Psoas muscle (tissue), 8 donors: ENCODE results near the gene PIK3R2. TPM values are rescaled to one million over a fixed set of nuclear protein-coding genes. Genes with fewer than 3 reads are reported as not detected.

ENCODE experiments used
- ATAC-seq, 4 donors: fragments of 200-7000 bp; cut with Tn5 transposase; one replicate each; pipeline ENCODE4 v1.9.1; 2020; ENCODE audit warnings: moderate library complexity in 3 of 4, mild to moderate bottlenecking in 2 of 4
- DNase-seq, 2 donors: peaks; one replicate each; pipeline ENCODE4 v3.0.0-alpha.2; 2020
- H3K27ac ChIP-seq: fragments of 200-600 bp; one replicate; pipeline ENCODE4 v1.8.0; 2022
- H3K27me3 ChIP-seq, 3 donors: fragments of 200-600 bp in 1 of 3; one replicate each; pipeline versions ENCODE4 v1.6.1 to v1.8.0; 2013 to 2022; ENCODE audit warnings: low read length in 2 of 3, mild to moderate bottlenecking in 2 of 3, moderate library complexity in 1 of 3; ENCODE audit not compliant: insufficient read depth in 3 of 3
- H3K36me3 ChIP-seq, 2 donors: fragments of 200-600 bp in 1 of 2; one replicate each; pipeline versions ENCODE4 v1.6.1 to v1.8.0; 2013 to 2022; ENCODE audit warnings: low read depth in 1 of 2, mild to moderate bottlenecking in 1 of 2, moderate library complexity in 1 of 2; ENCODE audit not compliant: insufficient read depth in 1 of 2
- H3K4me1 ChIP-seq: fragments of 200-600 bp; one replicate; pipeline ENCODE4 v1.8.0; 2022
- H3K4me3 ChIP-seq: fragments of 200-600 bp; one replicate; pipeline ENCODE4 v1.8.0; 2022; ENCODE audit warnings: mild to moderate bottlenecking
- H3K9me3 ChIP-seq: fragments of 200-600 bp; one replicate; pipeline ENCODE4 v1.8.0; 2022
- WGBS, 3 donors: extraction: QIAGEN DNeasy Blood & Tissue Kit; methylation state at CpG; one replicate each; pipeline versions ENCODE4 v1.1.6 to v1.1.7; 2013; 5-methylcytosine and 5-hydroxymethylcytosine counted together
- intact Hi-C, 2 donors: fragments of 100-400 bp; cut with DNase I; formaldehyde crosslinking; loops; one replicate each; pipeline versions ENCODE4 v1.11.0 to v1.14.2; 2022
- polyA plus RNA-seq, 3 donors: library from polyadenylated mRNA; stranded (reverse); fragments of 200-250 nt; gene quantifications; one replicate each; pipeline ENCODE4 v1.2.3, GENCODE V29; 2013
- total RNA-seq, 4 donors: library from RNA; stranded (reverse); fragmentation: NEBNext Ultra II Directional in 2 of 4; extraction: Animal tissue kit (Norgen Biotek cat#: 25700) in 2 of 4; gene quantifications; one replicate each; pipeline versions ENCODE4 v1.2.1 to v1.2.4, GENCODE V29; 2021 to 2023
- TF ChIP-seq, protein P1 (sequence below): fragments of 200-600 bp; IDR thresholded peaks from one replicate; pipeline ENCODE4 v1.8.0; 2022; ENCODE audit warnings: antibody characterized with exemption
- donor health status: healthy with polysubstance abuse.
- donor health status: DM: no; HTN: no; CAD: no; lungs with moderate emphysema.
- donor health status: Bipolar disorder and iron deficiency.
- donor health status: healthy.
- donor health status: DM: yes; HTN: yes; CAD: no.
- donor health status: DM: no; HTN: no; CAD: no.
- donor health status: DM: no; HTN: no; CAD: no.
- donor health status: DM: yes; HTN: yes; CAD: no.

The PIK3R2 gene
- total and polyA plus RNA-seq, 7 donors, result 4.6 to 20.8 (median 8.6) TPM

DNA sequence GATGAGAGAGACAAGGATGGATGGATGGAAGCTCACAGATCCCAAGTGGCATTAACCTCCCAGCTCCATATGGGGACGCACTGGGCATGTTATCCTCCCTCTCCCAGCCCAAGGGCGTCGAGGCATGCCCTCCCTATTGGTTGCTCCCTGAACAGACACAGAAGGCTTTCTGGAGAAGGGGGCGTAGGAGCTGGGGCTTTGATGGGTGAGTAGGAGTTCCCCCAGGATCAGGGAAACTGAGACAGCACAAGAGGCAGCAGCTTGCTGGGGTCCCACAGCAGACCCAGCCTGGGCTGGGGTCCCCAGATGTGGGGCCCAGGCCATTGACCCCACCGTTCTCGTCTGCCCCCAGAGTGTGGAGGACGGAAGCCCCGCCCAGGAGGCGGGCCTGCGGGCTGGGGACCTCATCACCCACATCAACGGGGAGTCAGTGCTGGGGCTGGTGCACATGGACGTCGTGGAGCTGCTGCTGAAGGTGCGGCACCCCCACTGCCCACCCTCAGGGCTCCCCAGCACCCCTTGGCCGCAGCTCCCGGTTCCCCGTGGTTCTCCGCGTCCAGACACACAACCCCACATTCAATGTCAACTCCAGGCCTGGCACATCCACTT lies 7.5 kb upstream of the PIK3R2 start:
- Histone ChIP-seq H3K4me1 (peaks cover 2% of the 10 kb centered on the region), H3K9me3 (no peaks in the 10 kb centered on the region), H3K4me3 (no peak overlapping the region), H3K27ac (no peak overlapping the region), H3K27me3 (no peaks in the 10 kb centered on the region), H3K36me3 (peaks cover 0 to 31% of the 10 kb centered on the region in 2 donors)
- ATAC-seq, result no peak
- TF ChIP-seq, protein P1, sequence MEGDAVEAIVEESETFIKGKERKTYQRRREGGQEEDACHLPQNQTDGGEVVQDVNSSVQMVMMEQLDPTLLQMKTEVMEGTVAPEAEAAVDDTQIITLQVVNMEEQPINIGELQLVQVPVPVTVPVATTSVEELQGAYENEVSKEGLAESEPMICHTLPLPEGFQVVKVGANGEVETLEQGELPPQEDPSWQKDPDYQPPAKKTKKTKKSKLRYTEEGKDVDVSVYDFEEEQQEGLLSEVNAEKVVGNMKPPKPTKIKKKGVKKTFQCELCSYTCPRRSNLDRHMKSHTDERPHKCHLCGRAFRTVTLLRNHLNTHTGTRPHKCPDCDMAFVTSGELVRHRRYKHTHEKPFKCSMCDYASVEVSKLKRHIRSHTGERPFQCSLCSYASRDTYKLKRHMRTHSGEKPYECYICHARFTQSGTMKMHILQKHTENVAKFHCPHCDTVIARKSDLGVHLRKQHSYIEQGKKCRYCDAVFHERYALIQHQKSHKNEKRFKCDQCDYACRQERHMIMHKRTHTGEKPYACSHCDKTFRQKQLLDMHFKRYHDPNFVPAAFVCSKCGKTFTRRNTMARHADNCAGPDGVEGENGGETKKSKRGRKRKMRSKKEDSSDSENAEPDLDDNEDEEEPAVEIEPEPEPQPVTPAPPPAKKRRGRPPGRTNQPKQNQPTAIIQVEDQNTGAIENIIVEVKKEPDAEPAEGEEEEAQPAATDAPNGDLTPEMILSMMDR, result no peak
- no peak for DNase-seq
- 92 to 97% (median 94%) methylated on average over 11 to 19 of the region's 19 CpGs for WGBS, 3 donors
- intact Hi-C loops, result no loop called here

DNA sequence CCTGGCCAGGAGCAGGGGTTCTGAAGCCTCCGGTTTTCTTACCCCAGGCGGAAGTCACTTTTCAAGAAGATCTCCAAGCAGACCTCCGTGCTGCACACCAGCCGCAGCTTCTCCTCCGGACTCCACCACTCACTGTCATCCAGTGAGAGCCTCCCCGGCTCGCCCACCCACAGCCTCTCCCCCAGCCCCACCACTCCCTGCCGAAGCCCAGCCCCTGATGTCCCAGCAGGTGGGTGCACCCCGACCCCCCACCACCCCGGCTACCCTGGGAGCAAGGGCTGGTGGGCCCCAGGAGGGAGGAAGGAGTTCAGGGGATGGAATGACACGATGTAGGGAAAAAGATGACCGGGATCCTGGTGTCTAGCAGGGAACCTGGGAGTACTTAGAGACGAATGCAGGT lies 5.6 kb upstream of the PIK3R2 start:
- Histone ChIP-seq H3K36me3 (peaks cover 0 to 25% of the 10 kb centered on the region in 2 donors), H3K27me3 (no peaks in the 10 kb centered on the region), H3K4me1 (peaks cover 10% of the 10 kb centered on the region), H3K4me3 (no peak overlapping the region), H3K9me3 (no peaks in the 10 kb centered on the region), H3K27ac (no peak overlapping the region)
- WGBS, 3 donors, result 91% methylated on average over 13 of the region's 13 CpGs
- DNase-seq, result no peak
- TF ChIP-seq, protein P1, result no peak
- intact Hi-C loops, result no loop called here
- no peak for ATAC-seq

DNA sequence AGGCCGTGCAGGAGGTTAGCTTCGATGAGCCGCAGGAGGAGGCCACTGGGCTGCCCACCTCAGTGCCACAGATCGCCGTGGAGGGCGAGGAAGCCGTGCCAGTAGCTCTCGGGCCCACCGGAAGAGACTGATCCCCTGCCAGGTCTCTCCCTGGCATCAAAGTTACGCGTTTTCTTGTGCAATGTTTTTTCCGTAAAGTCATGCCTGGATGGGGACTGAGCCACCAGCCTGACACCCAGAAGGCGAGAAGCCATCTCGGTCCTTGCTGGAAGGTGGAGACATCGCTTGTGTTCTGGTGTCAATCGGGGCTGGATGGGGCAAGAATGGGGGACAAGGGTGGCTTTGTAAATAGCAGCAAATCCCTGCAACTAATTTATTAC lies 3.4 kb upstream of the PIK3R2 start:
- Histone ChIP-seq H3K9me3 (no peaks in the 10 kb centered on the region), H3K36me3 (peaks cover 0 to 16% of the 10 kb centered on the region in 2 donors), H3K27ac (peak overlapping the region; percentile 46), H3K4me1 (peaks cover 21% of the 10 kb centered on the region), H3K4me3 (peak overlapping the region; percentile 53), H3K27me3 (no peaks in the 10 kb centered on the region)
- TF ChIP-seq, protein P1, result no peak
- no peak for DNase-seq
- intact Hi-C loops, result no loop called here
- 43 to 47% (median 44%) methylated on average over 16 of the region's 16 CpGs for WGBS, 3 donors
- ATAC-seq, result no peak

DNA sequence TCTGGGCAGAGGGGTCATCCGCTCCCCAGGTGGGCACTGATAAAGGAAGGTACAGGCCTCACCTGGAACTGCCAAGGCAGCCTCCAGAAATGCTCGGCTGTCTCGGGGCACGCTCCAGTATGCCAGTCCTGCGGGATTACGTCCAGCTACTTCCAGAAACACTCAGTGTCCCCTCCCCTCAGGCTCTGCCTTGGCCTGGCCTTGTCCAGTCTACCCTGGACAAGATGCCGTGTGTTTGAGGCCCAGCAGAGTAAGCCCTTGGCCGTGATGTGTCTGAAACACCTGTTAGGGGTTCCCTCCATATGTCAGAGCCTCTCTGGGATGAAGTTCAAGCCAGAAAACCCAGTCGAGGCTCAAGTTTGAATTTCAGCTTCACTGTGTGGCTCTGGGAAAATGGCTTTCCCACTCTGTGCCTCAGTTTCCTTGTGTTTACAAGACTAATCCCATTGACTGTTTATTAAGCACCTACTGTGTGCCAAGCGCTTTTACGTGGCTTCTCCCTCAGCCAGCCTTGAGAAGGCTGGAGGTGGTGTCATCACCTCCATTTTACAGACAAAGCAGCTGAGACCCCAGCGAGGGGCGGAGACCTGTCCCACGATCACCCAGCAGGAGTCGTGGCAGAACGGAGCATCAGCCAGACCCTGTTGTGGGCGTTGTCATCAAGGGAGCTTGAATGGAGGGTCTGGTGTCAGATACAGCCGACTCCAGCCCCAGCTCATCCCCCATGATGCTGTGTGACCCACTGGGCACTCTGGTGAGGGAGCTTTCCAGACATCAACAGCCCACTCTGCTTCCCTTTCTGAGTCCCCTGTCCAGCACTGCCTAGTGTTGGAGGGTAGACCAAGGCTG lies 2.0 kb upstream of the PIK3R2 start:
- TF ChIP-seq, protein P1, result no peak
- Histone ChIP-seq H3K4me3 (no peak overlapping the region), H3K9me3 (no peaks in the 10 kb centered on the region), H3K27ac (no peak overlapping the region), H3K27me3 (no peaks in the 10 kb centered on the region), H3K36me3 (peaks cover 0 to 10% of the 10 kb centered on the region in 2 donors), H3K4me1 (peaks cover 27% of the 10 kb centered on the region)
- WGBS, 3 donors, result 69 to 76% (median 70%) methylated on average over 18 of the region's 18 CpGs
- no peak for ATAC-seq
- DNase-seq, result no peak
- intact Hi-C loops, result loop anchor here (5.0 to 10.0 kb wide), 3 partner anchors 34 to 146 kb away; partner anchors contain the start of gene ARRDC2 (in 1 of the 2)
